A673 (cell line): Measurements from ENCODE around the gene TMBIM4. TPM values are rescaled to one million over a fixed set of nuclear protein-coding genes. Genes with fewer than 3 reads are reported as not detected.

Experiments
- BruUV-seq: library from RNA; stranded (reverse); fragments of 400-500 nt; replicated peaks from 2 replicates; lab custom pipeline; 2021; lab: Mats Ljungman, UMichigan
- CTCF ChIA-PET: fragments of 300-600 bp; sonication (Branson Sonifier 250); formaldehyde crosslinking; loops from one replicate; lab custom pipeline; 2022; ENCODE audit warnings: antibody characterized with exemption; lab: Charles Lee
- POLR2A ChIA-PET: fragments of 300-600 bp; sonication (Branson Sonifier 250); formaldehyde crosslinking; loops from one replicate; lab custom pipeline; 2022; ENCODE audit warnings: antibody characterized with exemption; ENCODE audit not compliant: low non-redundant PET; lab: Charles Lee
- DNase-seq: peaks from one replicate; pipeline ENCODE4 v3.0.0-alpha.2; 2015; ENCODE audit warnings: low spot score
- H3K27ac ChIP-seq: fragments of 200-600 bp; sonication (generic); 2 replicates; pipeline ENCODE4 v1.5.1; 2016; ENCODE audit warnings: mixed run types, low read depth, mild to moderate bottlenecking, mixed read lengths, antibody characterized with exemption, low read length; ENCODE audit not compliant: poor library complexity, severe bottlenecking
- H3K27me3 ChIP-seq: fragments of 200-600 bp; sonication (generic); replicated peaks from 2 replicates; pipeline ENCODE4 v1.6.1; 2017; ENCODE audit warnings: mixed run types, low read depth, mild to moderate bottlenecking, mixed read lengths, antibody characterized with exemption, low read length; ENCODE audit not compliant: insufficient read depth, poor library complexity
- H3K36me3 ChIP-seq: fragments of 200-600 bp; sonication (generic); 2 replicates; pipeline ENCODE4 v1.6.1; 2016; ENCODE audit warnings: mixed run types, mild to moderate bottlenecking, mixed read lengths, antibody characterized with exemption, low read length; ENCODE audit not compliant: insufficient read depth, poor library complexity, severe bottlenecking
- H3K4me1 ChIP-seq: fragments of 200-600 bp; sonication (generic); 2 replicates; pipeline ENCODE4 v1.6.1; 2017; ENCODE audit warnings: mixed run types, mild to moderate bottlenecking, mixed read lengths, antibody characterized with exemption, low read length; ENCODE audit not compliant: insufficient read depth, poor library complexity, severe bottlenecking
- H3K4me3 ChIP-seq: fragments of 200-600 bp; sonication (generic); 2 replicates; pipeline ENCODE4 v1.5.1; 2016; ENCODE audit warnings: low read depth, mixed run types, mild to moderate bottlenecking, mixed read lengths, low read length; ENCODE audit not compliant: poor library complexity, severe bottlenecking
- H3K9me3 ChIP-seq: fragments of 200-600 bp; sonication (generic); 2 replicates; pipeline ENCODE4 v1.6.1; 2016; ENCODE audit warnings: mixed run types, low read depth, mild to moderate bottlenecking, mixed read lengths, antibody characterized with exemption, low read length; ENCODE audit not compliant: poor library complexity, severe bottlenecking
- EZH2 ChIP-seq: fragments of 200-600 bp; sonication (generic); IDR thresholded peaks from 2 replicates; pipeline ENCODE4 v1.6.1; 2017; ENCODE audit warnings: borderline replicate concordance, low read depth, mild to moderate bottlenecking, mixed read lengths, antibody characterized with exemption, low read length; ENCODE audit not compliant: poor library complexity, severe bottlenecking
- intact Hi-C: fragments of 100-400 bp; cut with micrococcal nuclease; formaldehyde crosslinking; loops from one replicate; pipeline ENCODE4 v1.10.0; 2022; ENCODE audit not compliant: unreplicated experiment
- total RNA-seq: library from RNA; stranded (reverse); gene quantifications from 2 replicates; pipeline ENCODE4 v1.2.3, GENCODE V29; 2021
- TF ChIP-seq, protein P1 (sequence below): fragments of 300-800, 200-600 bp; sonication (generic); conservative IDR thresholded peaks from 2 replicates; pipeline ENCODE4 v1.5.1; 2017; ENCODE audit warnings: low read depth, mild to moderate bottlenecking, antibody characterized with exemption, low read length, moderate library complexity, mixed read lengths

Gene TMBIM4
- total RNA-seq, 1 experiment from 2014 or later: 62.1 TPM

GRCh38 chr12:66165141-66165540 lies 4.7 kb downstream of the TMBIM4 start:
- no peak for TF ChIP-seq EZH2
- TF ChIP-seq, protein P1, sequence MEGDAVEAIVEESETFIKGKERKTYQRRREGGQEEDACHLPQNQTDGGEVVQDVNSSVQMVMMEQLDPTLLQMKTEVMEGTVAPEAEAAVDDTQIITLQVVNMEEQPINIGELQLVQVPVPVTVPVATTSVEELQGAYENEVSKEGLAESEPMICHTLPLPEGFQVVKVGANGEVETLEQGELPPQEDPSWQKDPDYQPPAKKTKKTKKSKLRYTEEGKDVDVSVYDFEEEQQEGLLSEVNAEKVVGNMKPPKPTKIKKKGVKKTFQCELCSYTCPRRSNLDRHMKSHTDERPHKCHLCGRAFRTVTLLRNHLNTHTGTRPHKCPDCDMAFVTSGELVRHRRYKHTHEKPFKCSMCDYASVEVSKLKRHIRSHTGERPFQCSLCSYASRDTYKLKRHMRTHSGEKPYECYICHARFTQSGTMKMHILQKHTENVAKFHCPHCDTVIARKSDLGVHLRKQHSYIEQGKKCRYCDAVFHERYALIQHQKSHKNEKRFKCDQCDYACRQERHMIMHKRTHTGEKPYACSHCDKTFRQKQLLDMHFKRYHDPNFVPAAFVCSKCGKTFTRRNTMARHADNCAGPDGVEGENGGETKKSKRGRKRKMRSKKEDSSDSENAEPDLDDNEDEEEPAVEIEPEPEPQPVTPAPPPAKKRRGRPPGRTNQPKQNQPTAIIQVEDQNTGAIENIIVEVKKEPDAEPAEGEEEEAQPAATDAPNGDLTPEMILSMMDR: no peak
- POLR2A ChIA-PET: no interaction called here
- Histone ChIP-seq H3K4me1 (peaks cover 19% of the 10 kb centered on the region), H3K27me3 (no peaks in the 10 kb centered on the region), H3K4me3 (no peak overlapping the region), H3K27ac (no peak overlapping the region), H3K36me3 (peaks cover 21% of the 10 kb centered on the region), H3K9me3 (peaks cover 21% of the 10 kb centered on the region)
- CTCF ChIA-PET: no interaction called here
- no TSS peak for BruUV-seq
- no peak for DNase-seq
- intact Hi-C loops: no loop called here

GRCh38 chr12:66164349-66164821 lies 5.4 kb downstream of the TMBIM4 start:
- H3K4me3 ChIP-seq: no peak overlapping the region
- TF ChIP-seq, protein P1: no peak
- no peak for TF ChIP-seq EZH2
- peaks cover 21% of the 10 kb centered on the region for H3K36me3 ChIP-seq
- CTCF ChIA-PET: no interaction called here
- no peaks in the 10 kb centered on the region for H3K27me3 ChIP-seq
- peaks cover 19% of the 10 kb centered on the region for H3K4me1 ChIP-seq
- H3K27ac ChIP-seq: no peak overlapping the region
- H3K9me3 ChIP-seq: peaks cover 21% of the 10 kb centered on the region
- POLR2A ChIA-PET: no interaction called here
- intact Hi-C loops: no loop called here
- no TSS peak for BruUV-seq
- no peak for DNase-seq

DNA sequence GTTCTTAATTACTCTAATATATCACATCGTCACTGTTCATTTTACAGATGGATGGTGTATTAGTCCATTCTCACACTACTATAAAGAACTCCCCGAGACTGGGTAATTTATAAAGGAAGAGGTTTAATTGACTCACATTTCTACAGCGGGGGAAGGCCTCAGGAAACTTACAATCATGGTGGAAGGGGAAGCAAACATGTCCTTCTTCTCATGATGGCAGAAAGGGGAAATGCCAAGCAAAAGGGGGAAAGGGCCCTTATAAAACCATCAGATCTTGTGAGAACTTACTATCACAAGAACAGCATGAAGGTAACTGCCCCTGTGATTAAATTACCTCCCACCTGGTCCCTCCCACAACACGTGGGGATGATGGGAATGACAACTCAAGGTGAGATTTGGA lies 6.5 kb downstream of the TMBIM4 start:
- intact Hi-C loops: no loop called here
- H3K27me3 ChIP-seq: no peaks in the 10 kb centered on the region

More for the DNA sequence above, 6.5 kb downstream of the TMBIM4 start:
- ChIA-PET POLR2A (no interaction called here), CTCF (no interaction called here)
- BruUV-seq: no TSS peak
- no peak for TF ChIP-seq EZH2
- TF ChIP-seq, protein P1: no peak
- no peak for DNase-seq
- Histone ChIP-seq H3K4me1 (peaks cover 12% of the 10 kb centered on the region), H3K27ac (no peak overlapping the region), H3K36me3 (peaks cover 21% of the 10 kb centered on the region), H3K9me3 (peaks cover 21% of the 10 kb centered on the region), H3K4me3 (no peak overlapping the region)
